ENCODE results near the gene TRIM69. TPM values are rescaled to one million over a fixed set of nuclear protein-coding genes. Genes with fewer than 3 reads are reported as not detected.

TRIM69 gene
- polyA plus RNA-seq, 1 donor from 2014 or later = 38.3 TPM

DNA sequence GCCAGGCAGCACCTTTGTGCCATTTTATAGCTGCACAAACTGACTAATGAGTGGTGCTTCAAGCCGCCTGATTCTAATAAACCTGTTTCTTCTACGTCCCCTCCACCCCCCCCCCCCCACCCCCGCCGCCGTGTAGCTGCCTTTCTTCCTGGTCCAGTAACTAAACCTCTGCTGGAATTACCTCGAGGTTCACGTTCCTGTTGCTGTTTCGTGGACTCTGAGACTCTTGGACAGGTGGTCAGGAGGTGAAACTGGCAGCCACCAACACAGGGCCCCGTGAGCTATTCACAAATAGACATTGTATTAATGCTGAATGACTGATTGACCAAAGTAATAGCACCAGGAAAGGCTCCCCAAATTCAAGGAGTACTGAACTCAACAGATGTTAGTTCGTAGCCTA lies 73.9 kb downstream of the TRIM69 start:
- Histone ChIP-seq H3K27me3 (ENCODE audit: insufficient read depth, low read depth, low read length) (no peaks in the 10 kb centered on the region), H4K20me1 (ENCODE audit: insufficient read depth) (no peaks in the 10 kb centered on the region), H3F3A (ENCODE audit: insufficient read depth, low read length, poor library complexity, severe bottlenecking) (no peaks in the 10 kb centered on the region), H3K79me2 (replicated peaks; ENCODE audit: insufficient read depth, low read length) (no peaks in the 10 kb centered on the region), H3K4me3 (ENCODE audit: low read length) (no peak overlapping the region), H3K4me2 (ENCODE audit: low read length) (no peak overlapping the region), H2AFZ (ENCODE audit: low read depth, low read length) (no peak overlapping the region), H3K36me3 (ENCODE audit: insufficient read depth, low read length) (no peaks in the 10 kb centered on the region), H3K9ac (ENCODE audit: low read length) (no peak overlapping the region), H3K27ac (ENCODE audit: low read length) (no peak overlapping the region), H3K9me3 (ENCODE audit: low read length) (no peaks in the 10 kb centered on the region), H3K9me2 (ENCODE audit: insufficient read depth, low read length) (no peaks in the 10 kb centered on the region)
- TF ChIP-seq, protein P1, sequence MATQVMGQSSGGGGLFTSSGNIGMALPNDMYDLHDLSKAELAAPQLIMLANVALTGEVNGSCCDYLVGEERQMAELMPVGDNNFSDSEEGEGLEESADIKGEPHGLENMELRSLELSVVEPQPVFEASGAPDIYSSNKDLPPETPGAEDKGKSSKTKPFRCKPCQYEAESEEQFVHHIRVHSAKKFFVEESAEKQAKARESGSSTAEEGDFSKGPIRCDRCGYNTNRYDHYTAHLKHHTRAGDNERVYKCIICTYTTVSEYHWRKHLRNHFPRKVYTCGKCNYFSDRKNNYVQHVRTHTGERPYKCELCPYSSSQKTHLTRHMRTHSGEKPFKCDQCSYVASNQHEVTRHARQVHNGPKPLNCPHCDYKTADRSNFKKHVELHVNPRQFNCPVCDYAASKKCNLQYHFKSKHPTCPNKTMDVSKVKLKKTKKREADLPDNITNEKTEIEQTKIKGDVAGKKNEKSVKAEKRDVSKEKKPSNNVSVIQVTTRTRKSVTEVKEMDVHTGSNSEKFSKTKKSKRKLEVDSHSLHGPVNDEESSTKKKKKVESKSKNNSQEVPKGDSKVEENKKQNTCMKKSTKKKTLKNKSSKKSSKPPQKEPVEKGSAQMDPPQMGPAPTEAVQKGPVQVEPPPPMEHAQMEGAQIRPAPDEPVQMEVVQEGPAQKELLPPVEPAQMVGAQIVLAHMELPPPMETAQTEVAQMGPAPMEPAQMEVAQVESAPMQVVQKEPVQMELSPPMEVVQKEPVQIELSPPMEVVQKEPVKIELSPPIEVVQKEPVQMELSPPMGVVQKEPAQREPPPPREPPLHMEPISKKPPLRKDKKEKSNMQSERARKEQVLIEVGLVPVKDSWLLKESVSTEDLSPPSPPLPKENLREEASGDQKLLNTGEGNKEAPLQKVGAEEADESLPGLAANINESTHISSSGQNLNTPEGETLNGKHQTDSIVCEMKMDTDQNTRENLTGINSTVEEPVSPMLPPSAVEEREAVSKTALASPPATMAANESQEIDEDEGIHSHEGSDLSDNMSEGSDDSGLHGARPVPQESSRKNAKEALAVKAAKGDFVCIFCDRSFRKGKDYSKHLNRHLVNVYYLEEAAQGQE (IDR thresholded peaks at IDR 0.05; ENCODE audit: borderline replicate concordance) = no peak
- TF ChIP-seq TAF1 (IDR thresholded peaks at IDR 0.05; ENCODE audit: low read depth) (no peak), MXI1 (conservative IDR thresholded peaks at IDR 0.05; ENCODE audit: poor library complexity, severe bottlenecking) (no peak), EZH2 (IDR thresholded peaks at IDR 0.05; ENCODE audit: borderline replicate concordance, insufficient read depth, low read length, poor library complexity, severe bottlenecking) (no peak), EP300 (conservative IDR thresholded peaks at IDR 0.05; ENCODE audit: poor library complexity, severe bottlenecking) (no peak), SMC3 (conservative IDR thresholded peaks at IDR 0.05; ENCODE audit: poor library complexity) (no peak), RAD21 (conservative IDR thresholded peaks at IDR 0.05) (no peak), POLR2AphosphoS5 (IDR thresholded peaks at IDR 0.05) (no peak)
- TF ChIP-seq, protein P2, sequence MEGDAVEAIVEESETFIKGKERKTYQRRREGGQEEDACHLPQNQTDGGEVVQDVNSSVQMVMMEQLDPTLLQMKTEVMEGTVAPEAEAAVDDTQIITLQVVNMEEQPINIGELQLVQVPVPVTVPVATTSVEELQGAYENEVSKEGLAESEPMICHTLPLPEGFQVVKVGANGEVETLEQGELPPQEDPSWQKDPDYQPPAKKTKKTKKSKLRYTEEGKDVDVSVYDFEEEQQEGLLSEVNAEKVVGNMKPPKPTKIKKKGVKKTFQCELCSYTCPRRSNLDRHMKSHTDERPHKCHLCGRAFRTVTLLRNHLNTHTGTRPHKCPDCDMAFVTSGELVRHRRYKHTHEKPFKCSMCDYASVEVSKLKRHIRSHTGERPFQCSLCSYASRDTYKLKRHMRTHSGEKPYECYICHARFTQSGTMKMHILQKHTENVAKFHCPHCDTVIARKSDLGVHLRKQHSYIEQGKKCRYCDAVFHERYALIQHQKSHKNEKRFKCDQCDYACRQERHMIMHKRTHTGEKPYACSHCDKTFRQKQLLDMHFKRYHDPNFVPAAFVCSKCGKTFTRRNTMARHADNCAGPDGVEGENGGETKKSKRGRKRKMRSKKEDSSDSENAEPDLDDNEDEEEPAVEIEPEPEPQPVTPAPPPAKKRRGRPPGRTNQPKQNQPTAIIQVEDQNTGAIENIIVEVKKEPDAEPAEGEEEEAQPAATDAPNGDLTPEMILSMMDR (IDR thresholded peaks at IDR 0.05; ENCODE audit: poor library complexity, severe bottlenecking) = no peak

DNA sequence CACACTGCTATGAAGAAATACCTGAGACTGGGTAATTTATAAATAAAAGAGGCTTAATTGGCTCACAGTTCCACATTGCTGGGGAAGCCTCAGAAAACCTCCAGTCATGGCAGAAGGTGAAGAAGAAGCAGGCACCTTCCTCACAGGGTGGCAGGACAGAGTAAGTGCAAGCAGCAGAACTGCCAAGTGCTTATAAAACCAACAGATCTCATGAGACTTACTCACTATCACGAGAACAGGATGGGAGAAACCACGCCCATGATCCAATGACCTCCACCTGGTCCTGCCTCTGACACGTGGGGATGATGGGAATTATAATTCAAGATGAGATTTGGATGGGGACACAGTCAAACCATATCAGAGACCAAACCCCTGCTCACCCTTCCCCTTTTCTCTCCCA lies 75.0 kb downstream of the TRIM69 start:
- no peaks in the 10 kb centered on the region for H4K20me1 ChIP-seq (ENCODE audit: insufficient read depth)
- no peaks in the 10 kb centered on the region for H3K9me3 ChIP-seq (ENCODE audit: low read length)
- no peaks in the 10 kb centered on the region for H3F3A ChIP-seq (ENCODE audit: insufficient read depth, low read length, poor library complexity, severe bottlenecking)
- no peaks in the 10 kb centered on the region for H3K9me2 ChIP-seq (ENCODE audit: insufficient read depth, low read length)
- TF ChIP-seq EP300 (conservative IDR thresholded peaks at IDR 0.05; ENCODE audit: poor library complexity, severe bottlenecking) (no peak), TAF1 (IDR thresholded peaks at IDR 0.05; ENCODE audit: low read depth) (no peak), POLR2AphosphoS5 (IDR thresholded peaks at IDR 0.05) (no peak), RAD21 (conservative IDR thresholded peaks at IDR 0.05) (no peak), SMC3 (conservative IDR thresholded peaks at IDR 0.05; ENCODE audit: poor library complexity) (no peak), EZH2 (IDR thresholded peaks at IDR 0.05; ENCODE audit: borderline replicate concordance, insufficient read depth, low read length, poor library complexity, severe bottlenecking) (no peak), MXI1 (conservative IDR thresholded peaks at IDR 0.05; ENCODE audit: poor library complexity, severe bottlenecking) (no peak)
- TF ChIP-seq, protein P1 (IDR thresholded peaks at IDR 0.05; ENCODE audit: borderline replicate concordance) = no peak
- TF ChIP-seq, protein P2 (IDR thresholded peaks at IDR 0.05; ENCODE audit: poor library complexity, severe bottlenecking) = no peak
- H3K9ac ChIP-seq (ENCODE audit: low read length) = no peak overlapping the region
- no peak overlapping the region for H3K4me3 ChIP-seq (ENCODE audit: low read length)
- H3K79me2 ChIP-seq (replicated peaks; ENCODE audit: insufficient read depth, low read length) = no peaks in the 10 kb centered on the region
- no peak overlapping the region for H2AFZ ChIP-seq (ENCODE audit: low read depth, low read length)
- no peak overlapping the region for H3K4me2 ChIP-seq (ENCODE audit: low read length)
- H3K36me3 ChIP-seq (ENCODE audit: insufficient read depth, low read length) = no peaks in the 10 kb centered on the region
- H3K27ac ChIP-seq (ENCODE audit: low read length) = no peak overlapping the region
- H3K27me3 ChIP-seq (ENCODE audit: insufficient read depth, low read depth, low read length) = no peaks in the 10 kb centered on the region
